Measurements from ENCODE around the gene MSL1. TPM values are rescaled to one million over a fixed set of nuclear protein-coding genes. Genes with fewer than 3 reads are reported as not detected.

Gene MSL1
- polyA plus RNA-seq (2014; cell fraction: cytosol; rRNA removed): 56.4 and 63.1 TPM in 2 replicates
- 122 and 188 TPM in 2 replicates for polyA plus RNA-seq (2014; cell fraction: nucleus; rRNA removed)

- DNase-seq (ENCODE audit: low spot score): peak; percentile 72
Observed at GRCh38 chr17:40121181-40122135, at the start of gene MSL1. Gene MSL1, plus strand, starts transcription at chr17:40121971. Its CDS starts 642 bp downstream, at chr17:40122613.

- DNase-seq (ENCODE audit: low spot score): no peak
Observed at GRCh38 chr17:40072040-40072734, 49.6 kb upstream of the MSL1 start.

GRCh38 chr17:40072735-40073346 is 48.9 kb upstream of the MSL1 start:
- no peak for DNase-seq (ENCODE audit: low spot score)

- DNase-seq (ENCODE audit: low spot score): no peak
Observed at GRCh38 chr17:40073454-40074174, 48.2 kb upstream of the MSL1 start.

GRCh38 chr17:40074175-40074512 is 47.6 kb upstream of the MSL1 start:
- DNase-seq (ENCODE audit: low spot score): no peak

- DNase-seq (ENCODE audit: low spot score): no peak
Observed at GRCh38 chr17:40074871-40075200, 46.9 kb upstream of the MSL1 start.

- peak; percentile 58 for DNase-seq (ENCODE audit: low spot score)
Observed at GRCh38 chr17:40075201-40075941, 46.4 kb upstream of the MSL1 start.

GRCh38 chr17:40075942-40076498 is 45.8 kb upstream of the MSL1 start:
- DNase-seq (ENCODE audit: low spot score): no peak

- no peak for DNase-seq (ENCODE audit: low spot score)
Observed at GRCh38 chr17:40076591-40076990, 45.2 kb upstream of the MSL1 start.

GRCh38 chr17:40079545-40079944 is 42.2 kb upstream of the MSL1 start:
- DNase-seq (ENCODE audit: low spot score): no peak

GRCh38 chr17:40084477-40084876 is 37.3 kb upstream of the MSL1 start:
- no peak for DNase-seq (ENCODE audit: low spot score)

GRCh38 chr17:40086150-40087044 is 35.4 kb upstream of the MSL1 start:
- no peak for DNase-seq (ENCODE audit: low spot score)

GRCh38 chr17:40087049-40087794 is 34.5 kb upstream of the MSL1 start:
- DNase-seq (ENCODE audit: low spot score): no peak

- DNase-seq (ENCODE audit: low spot score): no peak
Observed at GRCh38 chr17:40087903-40088718, 33.7 kb upstream of the MSL1 start.

- DNase-seq (ENCODE audit: low spot score): no peak
Observed at GRCh38 chr17:40089077-40089895, 32.5 kb upstream of the MSL1 start.

- no peak for DNase-seq (ENCODE audit: low spot score)
Observed at GRCh38 chr17:40090237-40091119, 31.3 kb upstream of the MSL1 start.
